Caco-2 (cell line): ENCODE results near the gene FHIT. TPM values are rescaled to one million over a fixed set of nuclear protein-coding genes. Genes with fewer than 3 reads are reported as not detected.
"Not testable (repeated sequence)": the region's sequence is repeated elsewhere in the genome, so short reads cannot be mapped to it uniquely, and the experiment has no call there.

Experiments used
- BruUV-seq: library from RNA; stranded (reverse); fragments of 400-500 nt; replicated peaks from 2 replicates; lab custom pipeline; 2021; lab: Mats Ljungman, UMichigan
- CTCF ChIA-PET: fragments of 300-600 bp; sonication (Branson Sonifier 250); formaldehyde crosslinking; loops from one replicate; lab custom pipeline; 2022; ENCODE audit warnings: antibody characterized with exemption; lab: Charles Lee
- POLR2A ChIA-PET: fragments of 300-600 bp; sonication (Branson Sonifier 250); formaldehyde crosslinking; loops from one replicate; lab custom pipeline; 2022; ENCODE audit warnings: antibody characterized with exemption; lab: Charles Lee
- DNase-seq, 2 experiments: peaks; one replicate each; pipeline versions ENCODE4 v3.0.0 to v3.0.0-alpha.2; 2020 to 2022
- H3K27me3 ChIP-seq: replicated peaks from 2 replicates; pipeline ENCODE4 v1.6.0; 2011; ENCODE audit warnings: low read length; ENCODE audit not compliant: control insufficient read depth, insufficient read depth
- H3K36me3 ChIP-seq: 2 replicates; pipeline ENCODE4 v1.5.1; 2011; ENCODE audit warnings: low read length; ENCODE audit not compliant: control insufficient read depth, insufficient read depth
- H3K4me1 ChIP-seq: fragments of 250-450 bp; sonication (Bioruptor Pico); 2 replicates; pipeline ENCODE4 v1.5.1; 2020; ENCODE audit warnings: mild to moderate bottlenecking
- H3K4me3 ChIP-seq: 2 replicates; pipeline ENCODE4 v1.5.1; 2011; ENCODE audit warnings: low read depth, mild to moderate bottlenecking, control low read depth, low read length
- H3K9me3 ChIP-seq: fragments of 250-450 bp; sonication (Bioruptor Pico); 2 replicates; pipeline ENCODE4 v1.5.1; 2020; ENCODE audit warnings: mild to moderate bottlenecking, moderate library complexity
- H3K27ac Mint-ChIP-seq: one replicate; pipeline ENCODE4 v1.8.0; 2022; ENCODE audit warnings: mixed read lengths; ENCODE audit not compliant: unreplicated experiment
- H3K27me3 Mint-ChIP-seq: one replicate; pipeline ENCODE4 v1.8.0; 2022; ENCODE audit warnings: mixed read lengths; ENCODE audit not compliant: insufficient read depth, unreplicated experiment
- H3K36me3 Mint-ChIP-seq: one replicate; pipeline ENCODE4 v1.8.0; 2022; ENCODE audit warnings: mild to moderate bottlenecking, mixed read lengths; ENCODE audit not compliant: insufficient read depth, unreplicated experiment
- H3K4me1 Mint-ChIP-seq: one replicate; pipeline ENCODE4 v1.8.0; 2022; ENCODE audit warnings: low read depth, mixed read lengths; ENCODE audit not compliant: unreplicated experiment
- H3K4me3 Mint-ChIP-seq: one replicate; pipeline ENCODE4 v1.8.0; 2022; ENCODE audit warnings: mild to moderate bottlenecking, moderate library complexity, mixed read lengths; ENCODE audit not compliant: unreplicated experiment
- H3K9me3 Mint-ChIP-seq: one replicate; pipeline ENCODE4 v1.8.0; 2022; ENCODE audit warnings: mixed read lengths; ENCODE audit not compliant: unreplicated experiment
- CTCF ChIP-seq, 2 experiments: fragments of 200-600 bp in 1 of 2; IDR thresholded peaks; 1 replicate in 1 of 2; 2 replicates in 1 of 2; pipeline versions ENCODE4 v1.5.1 to v1.8.0; 2011 to 2022; ENCODE audit warnings: antibody characterized with exemption in 1 of 2, control low read depth in 1 of 2, inconsistent platforms in 1 of 2, low read depth in 1 of 2, low read length in 1 of 2, mild to moderate bottlenecking in 1 of 2, moderate library complexity in 1 of 2; ENCODE audit not compliant: insufficient read depth in 1 of 2, severe bottlenecking in 1 of 2, unreplicated experiment in 1 of 2
- intact Hi-C: fragments of 100-400 bp; cut with micrococcal nuclease; formaldehyde crosslinking; loops from one replicate; pipeline ENCODE4 v1.10.0; 2022; ENCODE audit not compliant: unreplicated experiment
- total RNA-seq: library from RNA; stranded (reverse); gene quantifications from 2 replicates; pipeline ENCODE4 v1.2.3, GENCODE V29; 2022

Gene FHIT
- total RNA-seq, 1 experiment from 2014 or later: 8.3 TPM

GRCh38 chr3:61053781-61054496 is 197.3 kb downstream of the FHIT start:
- Mint-ChIP-seq H3K27ac (no peak overlapping the region), H3K36me3 (no peaks in the 10 kb centered on the region), H3K9me3 (no peaks in the 10 kb centered on the region), H3K4me1 (no peaks in the 10 kb centered on the region), H3K4me3 (no peak overlapping the region), H3K27me3 (no peaks in the 10 kb centered on the region)
- no peak overlapping the region for H3K4me3 ChIP-seq
- ChIA-PET CTCF (no interaction called here), POLR2A (no interaction called here)
- no TSS peak for BruUV-seq
- no peaks in the 10 kb centered on the region for H3K27me3 ChIP-seq
- intact Hi-C loops: no loop called here
- H3K9me3 ChIP-seq: no peaks in the 10 kb centered on the region
- no peak for TF ChIP-seq CTCF (IDR thresholded peaks at IDR 0.05; ENCODE audit: insufficient read depth in 1 of 2, low read depth in 1 of 2, low read length in 1 of 2, severe bottlenecking in 1 of 2, unreplicated experiment in 1 of 2)
- H3K4me1 ChIP-seq: no peaks in the 10 kb centered on the region
- no peaks in the 10 kb centered on the region for H3K36me3 ChIP-seq
- no peak for DNase-seq

GRCh38 chr3:61052851-61053250 is 198.4 kb downstream of the FHIT start:
- no peaks in the 10 kb centered on the region for H3K4me1 ChIP-seq
- ChIA-PET CTCF (no interaction called here), POLR2A (no interaction called here)
- H3K36me3 Mint-ChIP-seq: no peaks in the 10 kb centered on the region
- no TSS peak for BruUV-seq
- H3K36me3 ChIP-seq: no peaks in the 10 kb centered on the region
- no peaks in the 10 kb centered on the region for H3K4me1 Mint-ChIP-seq
- intact Hi-C loops: no loop called here
- H3K9me3 Mint-ChIP-seq: no peaks in the 10 kb centered on the region
- H3K4me3 ChIP-seq: no peak overlapping the region
- no peaks in the 10 kb centered on the region for H3K27me3 ChIP-seq
- no peaks in the 10 kb centered on the region for H3K27me3 Mint-ChIP-seq
- no peak for DNase-seq
- no peaks in the 10 kb centered on the region for H3K9me3 ChIP-seq
- no peak for TF ChIP-seq CTCF (IDR thresholded peaks at IDR 0.05; ENCODE audit: insufficient read depth in 1 of 2, low read depth in 1 of 2, low read length in 1 of 2, severe bottlenecking in 1 of 2, unreplicated experiment in 1 of 2)
- no peak overlapping the region for H3K4me3 Mint-ChIP-seq
- no peak overlapping the region for H3K27ac Mint-ChIP-seq

GRCh38 chr3:61051666-61052065 is 199.6 kb downstream of the FHIT start:
- CTCF ChIA-PET: no interaction called here
- DNase-seq: no peak
- H3K4me3 ChIP-seq: no peak overlapping the region
- H3K4me3 Mint-ChIP-seq: no peak overlapping the region
- TF ChIP-seq CTCF (IDR thresholded peaks at IDR 0.05; ENCODE audit: insufficient read depth in 1 of 2, low read depth in 1 of 2, low read length in 1 of 2, severe bottlenecking in 1 of 2, unreplicated experiment in 1 of 2): no peak
- H3K4me1 Mint-ChIP-seq: no peaks in the 10 kb centered on the region
- no peaks in the 10 kb centered on the region for H3K36me3 ChIP-seq
- no peaks in the 10 kb centered on the region for H3K9me3 Mint-ChIP-seq
- no peaks in the 10 kb centered on the region for H3K4me1 ChIP-seq
- POLR2A ChIA-PET: no interaction called here
- no peaks in the 10 kb centered on the region for H3K36me3 Mint-ChIP-seq
- BruUV-seq: no TSS peak
- intact Hi-C loops: no loop called here
- H3K9me3 ChIP-seq: no peaks in the 10 kb centered on the region
- H3K27me3 ChIP-seq: no peaks in the 10 kb centered on the region
- no peaks in the 10 kb centered on the region for H3K27me3 Mint-ChIP-seq
- no peak overlapping the region for H3K27ac Mint-ChIP-seq

GRCh38 chr3:61045169-61045568 is 206.1 kb downstream of the FHIT start:
- H3K27me3 Mint-ChIP-seq, DNase-seq, H3K27me3 ChIP-seq, H3K27ac Mint-ChIP-seq, intact Hi-C loops, H3K36me3 ChIP-seq, H3K9me3 ChIP-seq, POLR2A ChIA-PET, H3K9me3 Mint-ChIP-seq, CTCF ChIA-PET, H3K36me3 Mint-ChIP-seq, H3K4me3 Mint-ChIP-seq, H3K4me3 ChIP-seq, H3K4me1 ChIP-seq, BruUV-seq, H3K4me1 Mint-ChIP-seq: not testable (repeated sequence)
